Brain microvascular endothelial cell (primary cell): ENCODE measurements around the gene LIMK1.

Source experiments
- DNase-seq: peaks from one replicate; pipeline ENCODE4 v3.0.0-alpha.2; 2020
- H3K27ac ChIP-seq: fragments of 250-450 bp; sonication (Bioruptor Pico); 2 replicates; pipeline ENCODE4 v1.5.1; 2020; ENCODE audit warnings: mild to moderate bottlenecking, moderate library complexity
- H3K27me3 ChIP-seq: fragments of 250-450 bp; sonication (Bioruptor Pico); replicated peaks from 2 replicates; pipeline ENCODE4 v1.5.1; 2020; ENCODE audit warnings: mild to moderate bottlenecking
- H3K36me3 ChIP-seq: fragments of 250-450 bp; sonication (Bioruptor Pico); replicated peaks from 2 replicates; pipeline ENCODE4 v1.5.1; 2020; ENCODE audit warnings: mild to moderate bottlenecking
- H3K4me3 ChIP-seq: 2 replicates; pipeline ENCODE4 v1.5.1; 2011; ENCODE audit warnings: low read depth, mild to moderate bottlenecking, control low read depth, low read length, moderate library complexity
- in situ Hi-C: cut with HindIII; loops from 2 replicates; pipeline ENCODE4 v1.10.0; 2017; ENCODE audit warnings: low sequenced_read_pairs, low pct_ligation_motif_present
- TF ChIP-seq, protein P1 (sequence below): IDR thresholded peaks from 2 replicates; pipeline ENCODE4 v1.5.1; 2011; ENCODE audit warnings: low read depth, mild to moderate bottlenecking, moderate library complexity, low read length, control low read depth, inconsistent platforms; ENCODE audit errors: missing control alignments

LIMK1 gene

DNA sequence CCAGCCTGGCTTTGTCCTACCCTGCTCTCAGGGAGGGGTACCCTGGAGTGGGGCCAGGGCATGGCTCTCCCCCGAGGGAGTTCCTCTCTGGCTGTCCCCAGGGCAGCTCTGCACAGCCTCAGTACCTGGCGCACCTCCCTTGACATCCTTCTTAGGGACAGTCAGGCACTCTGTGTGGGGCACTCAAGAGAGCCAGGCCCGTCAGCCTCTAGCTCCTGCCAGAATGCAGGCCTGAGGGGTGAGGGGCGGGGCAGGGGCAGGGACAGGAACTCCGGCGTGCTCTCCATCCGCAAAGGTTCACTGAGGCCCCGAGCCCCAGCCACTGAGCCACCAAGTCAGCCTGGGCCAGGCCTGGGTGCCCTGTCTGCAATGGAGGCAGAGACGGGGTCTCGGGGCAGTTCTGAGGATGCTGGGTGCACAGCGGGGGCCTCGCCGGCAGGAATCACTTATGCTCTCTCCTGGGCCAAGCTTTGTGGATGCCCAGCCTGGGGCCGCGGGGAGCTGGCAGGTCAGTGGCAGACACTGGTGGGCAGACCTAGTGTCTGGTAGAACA is 10.1 kb downstream of the LIMK1 start:
- in situ Hi-C loops = no loop called here
- Histone ChIP-seq H3K27me3 (no peaks in the 10 kb centered on the region), H3K36me3 (peaks cover 21% of the 10 kb centered on the region), H3K27ac (peak overlapping the region; percentile 93), H3K4me3 (no peak overlapping the region)
- no peak for DNase-seq
- TF ChIP-seq, protein P1, sequence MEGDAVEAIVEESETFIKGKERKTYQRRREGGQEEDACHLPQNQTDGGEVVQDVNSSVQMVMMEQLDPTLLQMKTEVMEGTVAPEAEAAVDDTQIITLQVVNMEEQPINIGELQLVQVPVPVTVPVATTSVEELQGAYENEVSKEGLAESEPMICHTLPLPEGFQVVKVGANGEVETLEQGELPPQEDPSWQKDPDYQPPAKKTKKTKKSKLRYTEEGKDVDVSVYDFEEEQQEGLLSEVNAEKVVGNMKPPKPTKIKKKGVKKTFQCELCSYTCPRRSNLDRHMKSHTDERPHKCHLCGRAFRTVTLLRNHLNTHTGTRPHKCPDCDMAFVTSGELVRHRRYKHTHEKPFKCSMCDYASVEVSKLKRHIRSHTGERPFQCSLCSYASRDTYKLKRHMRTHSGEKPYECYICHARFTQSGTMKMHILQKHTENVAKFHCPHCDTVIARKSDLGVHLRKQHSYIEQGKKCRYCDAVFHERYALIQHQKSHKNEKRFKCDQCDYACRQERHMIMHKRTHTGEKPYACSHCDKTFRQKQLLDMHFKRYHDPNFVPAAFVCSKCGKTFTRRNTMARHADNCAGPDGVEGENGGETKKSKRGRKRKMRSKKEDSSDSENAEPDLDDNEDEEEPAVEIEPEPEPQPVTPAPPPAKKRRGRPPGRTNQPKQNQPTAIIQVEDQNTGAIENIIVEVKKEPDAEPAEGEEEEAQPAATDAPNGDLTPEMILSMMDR = no peak

DNA sequence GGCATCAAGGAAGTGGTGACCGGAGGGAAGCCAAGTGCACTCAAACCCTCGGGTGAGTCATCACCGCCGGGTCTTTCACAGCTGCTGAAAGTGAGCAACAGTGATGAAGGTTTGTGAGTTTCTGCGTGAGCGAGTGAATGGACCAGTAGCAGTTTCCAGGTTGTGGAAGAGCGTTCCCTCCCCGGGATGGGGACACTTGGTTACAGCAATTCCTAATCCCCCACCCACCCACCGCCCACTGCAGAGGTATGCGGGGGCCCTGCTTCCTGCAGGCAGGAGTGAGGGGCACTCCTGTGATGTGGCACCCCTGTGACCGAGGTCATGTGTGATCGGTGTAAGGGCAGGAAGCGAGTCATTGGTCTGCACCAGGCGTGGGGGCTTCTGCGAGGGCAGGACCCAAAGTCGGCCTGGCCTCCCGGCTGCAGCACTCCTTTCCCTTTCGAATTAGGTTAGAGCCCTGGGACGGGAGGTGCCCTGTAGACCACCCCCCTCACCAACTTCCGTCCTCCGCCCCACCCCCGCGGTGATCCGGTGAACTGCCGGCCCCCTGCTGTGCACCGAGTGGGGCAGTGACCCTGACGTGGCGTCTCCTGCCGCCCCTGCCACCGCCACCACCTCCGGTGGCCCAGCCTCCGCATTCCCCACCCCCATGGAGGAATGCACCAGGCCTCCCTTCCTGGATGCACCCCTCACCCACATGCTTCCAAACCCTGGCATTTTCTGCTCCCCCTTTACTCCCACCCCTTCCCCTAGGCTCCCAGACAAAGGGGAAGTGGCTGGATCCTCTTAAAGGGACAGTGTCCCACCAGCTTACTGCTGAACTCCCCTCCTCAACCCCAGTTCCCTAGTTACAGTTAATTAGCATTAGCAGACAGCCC is 10.9 kb downstream of the LIMK1 start:
- TF ChIP-seq, protein P1 = no peak
- DNase-seq = peak; percentile 96
- no peaks in the 10 kb centered on the region for H3K27me3 ChIP-seq
- in situ Hi-C loops = no loop called here
- H3K27ac ChIP-seq = peak overlapping the region; percentile 93
- peaks cover 26% of the 10 kb centered on the region for H3K36me3 ChIP-seq
- peak overlapping the region; percentile 31 for H3K4me3 ChIP-seq

DNA sequence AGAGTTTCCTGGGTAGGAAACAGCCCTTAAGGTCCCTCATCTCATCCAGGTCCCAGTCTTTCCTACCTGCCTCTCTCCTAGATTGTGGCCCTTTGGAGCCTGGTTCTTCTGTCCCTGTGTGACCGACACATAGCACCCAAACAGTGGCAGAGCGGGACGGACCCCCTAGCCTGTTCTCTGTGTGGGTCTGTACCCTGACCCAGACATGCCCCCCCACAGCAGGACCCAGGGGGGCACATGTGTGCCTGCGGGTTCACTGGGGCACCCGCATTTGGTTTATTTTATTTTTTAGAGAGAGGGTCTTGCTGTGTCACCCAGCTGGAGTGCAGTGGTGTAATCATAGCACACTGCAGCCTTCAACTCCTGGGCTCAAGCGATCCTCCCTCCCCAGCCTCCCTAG is 11.5 kb downstream of the LIMK1 start:
- TF ChIP-seq, protein P1 = no peak
- Histone ChIP-seq H3K36me3 (peaks cover 30% of the 10 kb centered on the region), H3K27ac (peak overlapping the region; percentile 93), H3K4me3 (peak overlapping the region; percentile 31), H3K27me3 (no peaks in the 10 kb centered on the region)
- in situ Hi-C loops = no loop called here
- no peak for DNase-seq

DNA sequence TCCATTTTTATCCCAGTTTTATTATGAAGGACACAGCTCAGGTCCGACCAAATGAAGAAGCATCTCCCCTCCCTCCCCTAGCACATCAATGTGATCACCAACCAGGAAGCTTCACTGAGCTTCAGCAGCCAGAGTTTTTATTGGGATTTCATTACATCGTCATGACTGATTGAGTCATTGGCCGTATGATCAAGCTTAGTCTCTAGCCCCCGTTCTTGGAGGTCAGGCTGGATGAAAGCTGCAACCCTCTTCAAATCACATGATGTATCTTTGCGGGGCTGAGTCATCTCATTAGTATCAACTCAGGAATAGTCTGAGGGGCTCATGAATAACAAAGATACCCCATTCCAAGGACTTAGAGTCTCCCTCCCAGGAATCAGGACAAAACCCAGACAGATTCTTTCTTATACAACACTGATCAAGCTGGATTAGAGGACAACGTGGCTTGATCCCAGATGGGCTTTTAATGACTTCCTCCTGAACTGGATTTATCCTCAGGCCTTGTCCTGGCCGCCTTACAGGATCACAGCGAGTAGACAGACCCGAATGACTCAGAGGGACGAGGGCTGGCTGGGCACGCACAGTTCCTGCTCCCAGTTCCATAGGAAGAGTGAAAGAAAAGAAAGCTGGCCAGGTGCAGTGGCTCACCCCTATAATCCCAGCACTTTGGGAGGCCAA is 14.5 kb downstream of the LIMK1 start:
- Histone ChIP-seq H3K4me3 (no peak overlapping the region), H3K27ac (peak overlapping the region; percentile 100), H3K36me3 (peaks cover 45% of the 10 kb centered on the region), H3K27me3 (no peaks in the 10 kb centered on the region)
- DNase-seq = peak; percentile 98
- TF ChIP-seq, protein P1 = no peak
- in situ Hi-C loops = no loop called here

DNA sequence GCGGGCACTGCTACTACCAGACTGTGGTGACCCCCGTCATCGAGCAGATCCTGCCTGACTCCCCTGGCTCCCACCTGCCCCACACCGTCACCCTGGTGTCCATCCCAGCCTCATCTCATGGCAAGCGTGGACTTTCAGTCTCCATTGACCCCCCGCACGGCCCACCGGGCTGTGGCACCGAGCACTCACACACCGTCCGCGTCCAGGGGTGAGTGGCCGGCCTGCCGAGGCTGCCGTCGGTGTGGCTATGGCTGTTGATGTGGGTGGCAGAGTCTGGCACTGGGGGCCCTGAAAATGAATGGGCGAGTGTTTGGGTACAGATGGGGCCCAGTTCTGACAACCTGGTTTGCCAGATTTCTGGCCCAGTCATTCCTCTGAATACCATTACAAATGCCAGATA is 15.4 kb downstream of the LIMK1 start:
- in situ Hi-C loops = no loop called here
- DNase-seq = no peak
- Histone ChIP-seq H3K27me3 (no peaks in the 10 kb centered on the region), H3K27ac (peak overlapping the region; percentile 100), H3K36me3 (peaks cover 50% of the 10 kb centered on the region), H3K4me3 (no peak overlapping the region)
- TF ChIP-seq, protein P1 = no peak
